ENCODE data around the gene LCT. TPM values are rescaled to one million over a fixed set of nuclear protein-coding genes. Genes with fewer than 3 reads are reported as not detected.

Gene LCT
- total and polyA plus RNA-seq, 2 of the 13 experiments (the other 11 are each of a cell fraction or from before 2014, with no cell fraction given) = not detected

- intact Hi-C loops (cut with micrococcal nuclease; ENCODE audit: unreplicated experiment) (no loop called here), in situ Hi-C loops (cut with HindIII; ENCODE audit: extremely low pct_ligation_motif_present, low pct_unique_long_range_greater_than_20kb) (no loop called here)
- 59% methylated on average over 3 of the region's 3 CpGs for WGBS (ENCODE audit: low lambda C conversion rate)
- Histone ChIP-seq H3K27me3 (ENCODE audit: control insufficient read depth in 1 of 2, insufficient read depth in 2 of 2, low read length in 2 of 2) (no peaks in the 10 kb centered on the region), H3K36me3 (replicated peaks in 1 of 2; ENCODE audit: control insufficient read depth in 1 of 2, insufficient read depth in 2 of 2, low read length in 2 of 2) (no peaks in the 10 kb centered on the region; a peak in 1 of 5 replicates), H3K79me2 (ENCODE audit: insufficient read depth, low read length) (no peaks in the 10 kb centered on the region), H3K9me3 (ENCODE audit: low read length) (no peaks in the 10 kb centered on the region), H3K27ac (ENCODE audit: extremely low read length, insufficient read depth, low read length) (no peak overlapping the region), H3K4me3 (replicated peaks in 1 of 3; ENCODE audit: insufficient read depth in 1 of 3, low read depth in 2 of 3, low read length in 3 of 3) (no peak overlapping the region), H4K20me1 (ENCODE audit: insufficient read depth, low read length) (no peaks in the 10 kb centered on the region), H3K9ac (ENCODE audit: insufficient read depth, low read depth, low read length) (no peak overlapping the region), H3K4me2 (ENCODE audit: low read depth, low read length) (no peak overlapping the region), H3K4me1 (ENCODE audit: insufficient read depth, low read length) (peaks cover 1% of the 10 kb centered on the region; the same call in 1 of the 2 replicates), H2AFZ (ENCODE audit: low read length) (no peak overlapping the region)
- FAIRE-seq (no peak), ATAC-seq (peak; percentile 54; the same call in 2 of the 3 replicates), DNase-seq (ENCODE audit: low spot score) (no peak)
- no TSS peak for BruUV-seq (replicated peaks)
- ChIA-PET POLR2A (no interaction called here), CTCF (ENCODE audit: low intra/inter-chr PET ratio, low total read pairs) (no interaction called here)
- TF ChIP-seq SRY (CRISPR knock-in tag; IDR thresholded peaks at IDR 0.05) (no peak), HOXA5 (CRISPR knock-in tag; IDR thresholded peaks at IDR 0.05) (no peak), ZNF232 (CRISPR knock-in tag; IDR thresholded peaks at IDR 0.05; ENCODE audit: borderline replicate concordance) (no peak), MIER2 (CRISPR knock-in tag; IDR thresholded peaks at IDR 0.05) (no peak), CHD2 (IDR thresholded peaks at IDR 0.05; ENCODE audit: low read depth, low read length) (no peak), ZMAT5 (CRISPR knock-in tag; IDR thresholded peaks at IDR 0.05; ENCODE audit: borderline replicate concordance, low read depth) (no peak), KLF6 (CRISPR knock-in tag; IDR thresholded peaks at IDR 0.05) (no peak), ATF4 (CRISPR knock-in tag; IDR thresholded peaks at IDR 0.05) (no peak), ZNF670 (CRISPR knock-in tag; IDR thresholded peaks at IDR 0.05; ENCODE audit: borderline replicate concordance) (no peak), KLF9 (CRISPR knock-in tag; IDR thresholded peaks at IDR 0.05; ENCODE audit: low read depth) (no peak), PRMT3 (CRISPR knock-in tag; IDR thresholded peaks at IDR 0.05; ENCODE audit: borderline replicate concordance, low read depth) (no peak), ZNF572 (CRISPR knock-in tag; IDR thresholded peaks at IDR 0.05) (no peak), SOX13 (IDR thresholded peaks at IDR 0.05) (no peak), SOX13 (CRISPR knock-in tag; conservative IDR thresholded peaks at IDR 0.05 in 1 of 2, IDR thresholded peaks at IDR 0.05 in 1 of 2) (no peak), ELF3 (CRISPR knock-in tag; IDR thresholded peaks at IDR 0.05) (no peak), PLRG1 (conservative IDR thresholded peaks at IDR 0.05) (no peak), ZBTB8A (CRISPR knock-in tag; IDR thresholded peaks at IDR 0.05; ENCODE audit: borderline replicate concordance, low read depth) (no peak), RERE (CRISPR knock-in tag; IDR thresholded peaks at IDR 0.05; ENCODE audit: low read depth) (no peak), ZNF18 (CRISPR knock-in tag; IDR thresholded peaks at IDR 0.05; ENCODE audit: insufficient replicate concordance) (no peak)
Measured at GRCh38 chr2:135845257-135845656, 8.3 kb upstream of the LCT start.

Data from HepG2 (cell line).